Progenitor cell of endocrine pancreas (in vitro differentiated cells): ENCODE measurements around the gene DDRGK1. TPM values are rescaled to one million over a fixed set of nuclear protein-coding genes. Genes with fewer than 3 reads are reported as not detected.
"Not testable (repeated sequence)": the region's sequence is repeated elsewhere in the genome, so short reads cannot be mapped to it uniquely, and the experiment has no call there.

Source experiments
- DNase-seq: peaks from one replicate; pipeline ENCODE4 v3.0.0; 2021; ENCODE audit warnings: low spot score; ENCODE audit not compliant: unreplicated experiment
- H3K27ac Mint-ChIP-seq: 2 replicates; pipeline ENCODE4 v1.8.0; 2021; ENCODE audit warnings: mild to moderate bottlenecking, moderate library complexity, mixed read lengths
- H3K27me3 Mint-ChIP-seq: 2 replicates; pipeline ENCODE4 v1.8.0; 2021; ENCODE audit warnings: mixed read lengths
- H3K36me3 Mint-ChIP-seq: 2 replicates; pipeline ENCODE4 v1.8.0; 2022; ENCODE audit warnings: mixed read lengths; ENCODE audit not compliant: insufficient read depth
- H3K4me1 Mint-ChIP-seq: 2 replicates; pipeline ENCODE4 v1.8.0; 2021; ENCODE audit warnings: low read depth, mixed read lengths
- H3K4me3 Mint-ChIP-seq: 2 replicates; pipeline ENCODE4 v1.8.0; 2021; ENCODE audit warnings: low read depth, mild to moderate bottlenecking, moderate library complexity, mixed read lengths
- H3K9me3 Mint-ChIP-seq: 2 replicates; pipeline ENCODE4 v1.8.0; 2021; ENCODE audit warnings: low read depth, mixed read lengths
- total RNA-seq: library from RNA; stranded (reverse); gene quantifications from 2 replicates; pipeline ENCODE4 v1.2.1, GENCODE V29; 2021
- TF ChIP-seq, protein P1 (sequence below): fragments of 200-600 bp; sonication (generic); IDR thresholded peaks from one replicate; pipeline ENCODE4 v1.5.0; 2021; ENCODE audit warnings: antibody characterized with exemption, mild to moderate bottlenecking; ENCODE audit not compliant: unreplicated experiment

The DDRGK1 gene
- total RNA-seq, 1 donor from 2014 or later, result 78.0 TPM

DNA sequence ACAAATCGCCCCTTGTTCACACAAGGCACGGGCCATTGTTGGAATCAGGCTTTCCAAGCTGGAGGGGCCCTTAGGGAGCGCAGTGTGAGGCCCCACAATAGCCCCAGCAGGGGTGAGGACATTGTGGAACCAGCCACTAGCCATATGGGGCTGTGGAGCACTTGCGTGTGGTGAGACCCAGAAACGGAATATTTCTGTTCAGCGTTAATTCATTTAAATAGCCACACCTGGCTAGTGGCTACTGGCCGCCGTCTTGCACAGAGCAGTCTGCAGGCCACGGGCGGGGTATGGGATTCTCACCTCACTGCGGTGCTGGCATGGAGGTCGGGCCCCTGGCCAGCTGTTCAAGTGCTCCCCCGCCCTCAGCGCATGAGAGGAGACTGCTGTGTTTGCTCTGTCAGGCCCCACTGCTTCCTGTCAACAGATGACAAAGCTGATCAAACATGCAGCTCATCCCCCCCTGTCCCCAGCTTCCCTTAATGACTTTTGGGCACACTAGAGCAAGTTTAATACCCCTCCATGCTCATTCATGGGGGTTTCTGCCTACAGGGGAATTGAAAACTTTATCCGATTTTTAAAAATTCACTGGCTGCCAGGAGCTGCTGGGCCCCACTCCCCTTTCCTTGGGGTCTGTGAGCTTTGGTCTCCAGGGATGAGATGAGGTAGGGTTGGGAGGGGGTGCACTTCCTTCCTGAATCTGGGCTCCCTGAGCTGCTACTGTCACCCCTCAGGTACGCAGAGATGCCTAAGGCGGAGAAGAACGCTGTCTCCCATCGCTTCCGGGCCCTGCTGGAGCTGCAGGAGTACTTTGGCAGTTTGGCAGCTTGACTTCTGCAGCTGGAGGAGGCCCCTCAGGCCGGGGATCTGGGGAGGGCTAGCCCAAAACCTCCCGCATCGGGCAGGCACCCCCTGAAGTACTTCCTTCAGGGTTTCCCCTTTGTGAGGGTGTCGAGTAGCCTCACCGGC lies 18.4 kb upstream of the DDRGK1 start:
- Mint-ChIP-seq H3K27me3 (no peaks in the 10 kb centered on the region), H3K4me1 (no peaks in the 10 kb centered on the region), H3K36me3 (peaks cover 7% of the 10 kb centered on the region), H3K27ac (no peak overlapping the region), H3K4me3 (no peak overlapping the region), H3K9me3 (no peaks in the 10 kb centered on the region)
- TF ChIP-seq, protein P1, sequence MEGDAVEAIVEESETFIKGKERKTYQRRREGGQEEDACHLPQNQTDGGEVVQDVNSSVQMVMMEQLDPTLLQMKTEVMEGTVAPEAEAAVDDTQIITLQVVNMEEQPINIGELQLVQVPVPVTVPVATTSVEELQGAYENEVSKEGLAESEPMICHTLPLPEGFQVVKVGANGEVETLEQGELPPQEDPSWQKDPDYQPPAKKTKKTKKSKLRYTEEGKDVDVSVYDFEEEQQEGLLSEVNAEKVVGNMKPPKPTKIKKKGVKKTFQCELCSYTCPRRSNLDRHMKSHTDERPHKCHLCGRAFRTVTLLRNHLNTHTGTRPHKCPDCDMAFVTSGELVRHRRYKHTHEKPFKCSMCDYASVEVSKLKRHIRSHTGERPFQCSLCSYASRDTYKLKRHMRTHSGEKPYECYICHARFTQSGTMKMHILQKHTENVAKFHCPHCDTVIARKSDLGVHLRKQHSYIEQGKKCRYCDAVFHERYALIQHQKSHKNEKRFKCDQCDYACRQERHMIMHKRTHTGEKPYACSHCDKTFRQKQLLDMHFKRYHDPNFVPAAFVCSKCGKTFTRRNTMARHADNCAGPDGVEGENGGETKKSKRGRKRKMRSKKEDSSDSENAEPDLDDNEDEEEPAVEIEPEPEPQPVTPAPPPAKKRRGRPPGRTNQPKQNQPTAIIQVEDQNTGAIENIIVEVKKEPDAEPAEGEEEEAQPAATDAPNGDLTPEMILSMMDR, result no peak
- no peak for DNase-seq

DNA sequence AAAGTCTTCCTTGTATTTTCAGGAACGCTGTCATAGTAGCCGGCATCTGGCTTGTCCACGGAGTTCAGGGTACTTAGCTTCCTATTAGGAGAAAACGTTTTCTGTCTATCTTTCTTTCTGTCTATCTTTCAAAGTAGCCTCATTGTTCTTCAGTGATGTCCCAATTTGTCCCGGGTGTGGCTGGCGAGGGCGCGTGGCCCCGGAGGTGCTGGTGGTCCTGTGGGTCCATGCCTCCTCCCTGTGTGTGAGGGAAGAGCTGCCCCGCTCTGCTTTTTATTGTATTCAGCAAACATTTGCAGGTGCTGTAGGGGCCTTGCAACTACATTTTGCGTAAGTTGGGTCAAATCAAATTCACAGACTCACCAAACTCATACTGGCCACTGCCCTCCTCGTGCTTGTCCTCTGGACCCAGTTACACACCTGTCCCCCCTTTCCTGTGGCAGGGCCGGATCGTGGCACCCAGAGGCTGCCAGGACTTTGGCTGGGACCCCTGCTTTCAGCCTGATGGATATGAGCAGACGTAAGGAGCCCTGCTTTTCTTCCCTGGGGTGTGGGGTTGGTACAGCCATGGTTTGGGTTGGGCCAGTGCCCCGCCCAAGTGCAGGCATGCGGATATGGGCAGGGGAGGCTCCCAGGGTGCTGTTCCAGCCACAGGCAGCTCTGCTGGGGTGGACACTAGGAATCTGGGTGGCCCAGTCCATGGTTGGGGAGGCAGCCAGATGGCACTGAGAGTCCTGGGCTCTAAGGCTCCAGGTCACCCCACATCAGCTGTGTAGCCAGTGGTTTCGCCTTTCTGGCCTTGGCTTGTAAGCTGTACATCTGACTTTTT lies 17.1 kb upstream of the DDRGK1 start:
- H3K9me3 Mint-ChIP-seq, result no peaks in the 10 kb centered on the region
- peaks cover 7% of the 10 kb centered on the region for H3K36me3 Mint-ChIP-seq
- TF ChIP-seq, protein P1, result no peak
- H3K27me3 Mint-ChIP-seq, result no peaks in the 10 kb centered on the region
- no peaks in the 10 kb centered on the region for H3K4me1 Mint-ChIP-seq
- H3K4me3 Mint-ChIP-seq, result no peak overlapping the region
- no peak overlapping the region for H3K27ac Mint-ChIP-seq
- no peak for DNase-seq

DNA sequence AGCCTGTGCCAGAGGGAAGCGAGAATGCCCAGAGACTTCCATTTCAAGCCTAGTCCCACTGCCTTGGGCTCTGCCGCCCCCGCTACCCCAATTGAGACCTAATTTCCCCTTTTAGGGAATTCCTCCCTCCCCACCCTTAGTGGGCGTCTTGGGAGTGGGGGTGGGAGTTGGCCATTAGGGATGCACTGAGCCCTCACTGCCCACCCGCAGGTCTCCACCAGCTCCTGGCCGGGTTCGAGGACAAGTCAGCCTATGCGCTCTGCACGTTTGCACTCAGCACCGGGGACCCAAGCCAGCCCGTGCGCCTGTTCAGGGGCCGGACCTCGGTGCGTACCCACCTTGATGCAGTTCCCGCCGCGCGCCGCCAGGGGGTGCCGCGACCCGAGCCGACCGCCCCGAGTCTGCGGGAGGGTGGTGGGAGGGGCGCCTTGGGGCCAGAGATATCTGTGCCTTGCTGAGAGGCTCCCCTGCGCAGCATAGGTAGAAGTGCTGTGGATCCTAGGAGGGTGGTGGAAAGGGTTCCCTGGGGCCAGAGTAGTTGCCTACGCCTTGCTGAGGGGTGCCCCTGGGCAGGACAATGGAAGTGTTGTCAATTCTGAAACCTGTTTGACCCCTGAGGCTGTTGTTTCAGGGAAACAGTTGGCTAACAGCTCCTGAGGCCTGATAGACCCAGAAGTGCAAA lies 14.0 kb upstream of the DDRGK1 start:
- Mint-ChIP-seq H3K4me3 (no peak overlapping the region), H3K36me3 (peaks cover 10% of the 10 kb centered on the region), H3K9me3 (no peaks in the 10 kb centered on the region), H3K27ac (no peak overlapping the region), H3K4me1 (no peaks in the 10 kb centered on the region), H3K27me3 (no peaks in the 10 kb centered on the region)
- peak; percentile 72 for DNase-seq
- TF ChIP-seq, protein P1, result peak; percentile 97

DNA sequence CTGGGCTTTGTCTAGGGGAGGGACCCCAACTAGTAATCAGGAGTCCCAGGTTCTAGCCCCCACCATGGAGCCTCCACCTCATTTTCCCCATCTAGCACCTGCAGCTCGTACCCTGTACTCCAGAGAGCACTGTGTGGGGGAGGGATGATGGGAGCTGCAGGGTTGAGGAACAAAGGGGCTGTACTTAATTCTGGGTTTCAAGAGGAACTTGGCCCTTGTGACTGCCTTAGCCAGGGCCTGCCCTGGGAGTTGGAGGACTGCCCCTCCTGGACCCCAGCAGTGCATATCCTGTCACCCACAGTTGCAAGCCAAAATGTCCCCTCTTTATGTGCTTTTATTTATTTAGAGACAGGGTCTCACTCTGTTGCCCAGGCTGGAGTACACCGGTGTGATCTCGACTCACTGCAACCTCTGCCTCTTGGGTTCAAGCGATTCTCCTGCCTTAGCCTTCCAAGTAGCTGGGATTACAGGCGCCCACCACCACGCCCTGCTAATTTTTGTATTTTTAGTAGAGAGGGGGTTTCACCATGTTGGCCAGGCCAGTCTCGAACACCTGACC lies 11.0 kb upstream of the DDRGK1 start:
- H3K4me3 Mint-ChIP-seq, H3K36me3 Mint-ChIP-seq, H3K9me3 Mint-ChIP-seq, H3K4me1 Mint-ChIP-seq, H3K27me3 Mint-ChIP-seq, H3K27ac Mint-ChIP-seq, DNase-seq: not testable (repeated sequence)

DNA sequence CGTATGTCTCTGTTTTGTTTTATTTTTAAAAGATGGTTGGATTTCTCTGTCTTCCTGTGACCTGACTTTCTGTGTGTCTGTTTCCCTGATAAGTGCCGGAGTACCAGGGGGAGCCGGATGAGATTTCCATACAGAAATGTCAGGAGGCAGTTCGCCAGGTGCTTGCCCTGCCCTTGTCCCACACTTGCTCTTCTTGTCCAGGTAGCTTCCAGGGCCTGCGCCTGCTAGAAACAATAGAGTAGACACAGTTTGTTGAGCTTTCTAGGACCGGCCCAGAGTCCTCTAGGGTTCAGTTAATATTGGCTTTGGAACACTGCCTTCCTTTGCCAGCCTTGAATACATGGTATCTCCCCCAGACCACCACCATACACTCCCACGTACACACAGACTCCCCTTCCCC lies 8.7 kb upstream of the DDRGK1 start:
- TF ChIP-seq, protein P1, result no peak
- Mint-ChIP-seq H3K27ac (no peak overlapping the region), H3K4me1 (peaks cover 16% of the 10 kb centered on the region), H3K27me3 (no peaks in the 10 kb centered on the region), H3K4me3 (no peak overlapping the region), H3K36me3 (peaks cover 6% of the 10 kb centered on the region), H3K9me3 (no peaks in the 10 kb centered on the region)
- no peak for DNase-seq
